Activated CD4-positive, alpha-beta T cell treated with anti-CD3 and anti-CD28 coated beads for 1 hour (primary cell): Measurements from ENCODE around the gene RAB34.

Source experiments
- DNase-seq: peaks from one replicate; pipeline ENCODE4 v3.0.0-alpha.2; 2020

RAB34 gene

GRCh38 chr17:28675490-28675889, 42.2 kb downstream of the RAB34 start:
- no peak for DNase-seq

DNA sequence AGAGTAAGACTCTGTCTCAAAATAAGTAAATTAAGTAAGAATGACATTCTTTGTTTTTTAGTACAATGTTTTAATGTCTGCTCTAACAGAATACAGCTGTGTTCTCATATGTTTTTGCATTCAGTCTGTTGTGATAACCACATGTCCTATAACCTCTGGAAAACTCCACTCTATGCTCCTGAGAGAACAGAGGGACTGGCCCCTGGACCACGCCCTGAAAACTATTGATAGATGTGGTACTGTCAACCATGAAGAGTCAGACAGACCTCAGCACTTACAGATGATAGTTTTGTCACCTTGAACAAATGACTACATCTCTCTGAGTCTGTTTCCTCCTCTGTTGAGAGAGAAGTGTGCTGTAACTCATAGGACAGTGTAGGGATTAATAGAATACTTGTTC, 47.8 kb downstream of the RAB34 start:
- DNase-seq: no peak

DNA sequence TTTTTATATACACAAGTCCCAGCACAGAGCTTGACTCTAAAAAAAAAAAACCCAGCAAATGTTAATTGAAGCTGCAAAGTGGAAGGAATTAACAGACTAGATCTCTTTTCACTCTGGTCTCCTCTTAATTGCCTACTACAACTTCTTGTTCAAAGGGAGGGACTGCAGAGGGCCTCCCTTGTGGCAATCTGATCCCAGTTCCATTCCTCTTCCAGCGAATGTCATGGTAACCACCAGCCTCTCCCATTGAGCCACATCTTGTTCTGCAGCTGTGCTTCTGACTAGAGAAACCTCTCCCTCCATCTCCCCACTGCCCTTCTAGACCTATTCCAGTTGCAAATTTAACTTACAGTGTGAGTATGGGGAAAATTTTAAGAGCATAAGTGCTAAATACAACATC, 49.8 kb downstream of the RAB34 start:
- no peak for DNase-seq

DNA sequence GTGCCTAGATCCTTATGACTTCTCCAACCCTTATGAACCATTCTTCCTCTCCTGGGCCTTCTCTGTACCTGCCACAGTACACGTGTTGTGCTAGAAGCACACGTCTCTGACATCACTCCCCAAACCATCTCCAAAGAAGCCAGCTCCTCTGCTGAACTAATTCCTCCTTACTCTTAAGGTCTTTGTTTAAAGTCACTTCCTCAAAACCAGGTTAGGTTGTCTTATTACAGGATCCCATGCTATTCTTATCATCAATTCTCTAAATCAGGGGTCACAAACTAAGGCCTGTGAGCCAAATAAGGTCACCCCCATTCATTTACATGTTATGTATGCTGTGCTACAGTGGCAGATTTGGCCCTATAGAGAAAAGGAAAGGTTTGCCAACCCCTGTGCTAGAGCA, 51.7 kb downstream of the RAB34 start:
- no peak for DNase-seq
